Measurements from ENCODE around the gene TMEM245. TPM values are rescaled to one million over a fixed set of nuclear protein-coding genes. Genes with fewer than 3 reads are reported as not detected.
A peak's percentile ranks its signal among the peaks of the same experiment; 100 is the strongest.

The TMEM245 gene
- total and polyA plus RNA-seq, 2 of the 13 experiments (the other 11 are each of a cell fraction or from before 2014, with no cell fraction given) = 53.5 to 55.4 TPM

DNA sequence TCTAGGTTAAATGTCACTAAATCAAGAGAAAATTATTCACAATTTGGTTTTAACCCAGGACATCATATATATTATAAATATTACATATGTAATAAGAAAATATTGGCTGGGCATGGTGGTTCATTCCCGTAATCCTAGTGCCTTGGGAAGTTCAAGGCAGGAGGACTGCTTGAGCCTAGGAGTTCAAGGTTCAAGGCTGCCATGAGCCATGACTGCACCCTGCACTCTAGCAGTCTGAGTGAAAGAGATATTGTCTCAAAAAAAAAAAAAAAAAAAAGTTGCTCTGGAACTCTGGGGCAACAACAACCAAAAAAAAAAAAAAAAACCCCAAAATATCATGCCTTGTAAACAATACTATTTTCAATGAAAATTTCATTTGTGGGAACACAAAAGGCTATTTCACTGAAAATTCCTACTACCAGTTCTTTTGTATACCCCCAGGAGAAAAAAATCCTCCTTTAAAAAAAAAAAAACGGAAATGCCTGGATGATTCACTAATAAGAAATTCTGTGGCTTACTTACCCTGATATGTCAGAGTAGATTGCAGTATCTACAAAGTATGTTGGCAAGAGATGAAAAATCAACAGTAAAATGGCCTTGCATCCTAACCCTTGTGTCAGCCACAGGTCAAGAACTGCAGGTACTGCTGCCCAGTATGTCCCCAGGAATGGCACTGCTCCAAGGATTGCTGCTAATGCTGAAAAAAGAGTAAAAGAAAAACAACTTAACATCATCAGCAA is 83.9 kb downstream of the TMEM245 start (continued):
- TF ChIP-seq ZSCAN21 (CRISPR knock-in tag; IDR thresholded peaks at IDR 0.05; ENCODE audit: borderline replicate concordance) = no peak
- TF ChIP-seq MXD4 (CRISPR knock-in tag; IDR thresholded peaks at IDR 0.05) = no peak
- TF ChIP-seq MED8 (CRISPR knock-in tag; IDR thresholded peaks at IDR 0.05; ENCODE audit: insufficient replicate concordance) = no peak
- no peak for TF ChIP-seq ZNF766 (CRISPR knock-in tag; IDR thresholded peaks at IDR 0.05; ENCODE audit: borderline replicate concordance)
- TF ChIP-seq FOSL2 (CRISPR knock-in tag; IDR thresholded peaks at IDR 0.05) = peak; percentile 89
- no peak for TF ChIP-seq ZNF264 (CRISPR knock-in tag; IDR thresholded peaks at IDR 0.05)
- TF ChIP-seq, protein P1, sequence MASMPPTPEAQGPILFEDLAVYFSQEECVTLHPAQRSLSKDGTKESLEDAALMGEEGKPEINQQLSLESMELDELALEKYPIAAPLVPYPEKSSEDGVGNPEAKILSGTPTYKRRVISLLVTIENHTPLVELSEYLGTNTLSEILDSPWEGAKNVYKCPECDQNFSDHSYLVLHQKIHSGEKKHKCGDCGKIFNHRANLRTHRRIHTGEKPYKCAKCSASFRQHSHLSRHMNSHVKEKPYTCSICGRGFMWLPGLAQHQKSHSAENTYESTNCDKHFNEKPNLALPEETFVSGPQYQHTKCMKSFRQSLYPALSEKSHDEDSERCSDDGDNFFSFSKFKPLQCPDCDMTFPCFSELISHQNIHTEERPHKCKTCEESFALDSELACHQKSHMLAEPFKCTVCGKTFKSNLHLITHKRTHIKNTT (CRISPR knock-in tag; IDR thresholded peaks at IDR 0.05) = no peak
- peak; percentile 51; the same call in 1 of the 2 replicates for TF ChIP-seq NFIC (IDR thresholded peaks at IDR 0.05; ENCODE audit: low read length)
- TF ChIP-seq, protein P2, sequence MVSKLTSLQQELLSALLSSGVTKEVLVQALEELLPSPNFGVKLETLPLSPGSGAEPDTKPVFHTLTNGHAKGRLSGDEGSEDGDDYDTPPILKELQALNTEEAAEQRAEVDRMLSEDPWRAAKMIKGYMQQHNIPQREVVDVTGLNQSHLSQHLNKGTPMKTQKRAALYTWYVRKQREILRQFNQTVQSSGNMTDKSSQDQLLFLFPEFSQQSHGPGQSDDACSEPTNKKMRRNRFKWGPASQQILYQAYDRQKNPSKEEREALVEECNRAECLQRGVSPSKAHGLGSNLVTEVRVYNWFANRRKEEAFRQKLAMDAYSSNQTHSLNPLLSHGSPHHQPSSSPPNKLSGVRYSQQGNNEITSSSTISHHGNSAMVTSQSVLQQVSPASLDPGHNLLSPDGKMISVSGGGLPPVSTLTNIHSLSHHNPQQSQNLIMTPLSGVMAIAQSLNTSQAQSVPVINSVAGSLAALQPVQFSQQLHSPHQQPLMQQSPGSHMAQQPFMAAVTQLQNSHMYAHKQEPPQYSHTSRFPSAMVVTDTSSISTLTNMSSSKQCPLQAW (CRISPR knock-in tag; IDR thresholded peaks at IDR 0.05) = no peak
- peak; percentile 72 for TF ChIP-seq HNF4A (CRISPR knock-in tag; IDR thresholded peaks at IDR 0.05)
- no peak for TF ChIP-seq IRF9 (CRISPR knock-in tag; IDR thresholded peaks at IDR 0.05; ENCODE audit: borderline replicate concordance)
- TF ChIP-seq PHF21A (CRISPR knock-in tag; IDR thresholded peaks at IDR 0.05) = no peak
- TF ChIP-seq HNF4G (IDR thresholded peaks at IDR 0.05; ENCODE audit: borderline replicate concordance, low read depth, low read length) = peak; percentile 48; the same call in 1 of the 2 replicates
- TF ChIP-seq HNF4G (CRISPR knock-in tag; IDR thresholded peaks at IDR 0.05; ENCODE audit: borderline replicate concordance, low read depth) = no peak
- TF ChIP-seq BORCS8-MEF2B (CRISPR knock-in tag; IDR thresholded peaks at IDR 0.05) = no peak
- TF ChIP-seq CEBPB (IDR thresholded peaks at IDR 0.05; ENCODE audit: borderline replicate concordance, low read depth, low read length) = peak; percentile 35; the same call in 1 of the 2 replicates
- TF ChIP-seq PRMT3 (CRISPR knock-in tag; IDR thresholded peaks at IDR 0.05; ENCODE audit: borderline replicate concordance, low read depth) = no peak
- no peak for TF ChIP-seq NFE2 (CRISPR knock-in tag; IDR thresholded peaks at IDR 0.05)
- TF ChIP-seq HOXA3 (CRISPR knock-in tag; IDR thresholded peaks at IDR 0.05) = no peak
- TF ChIP-seq XBP1 (CRISPR knock-in tag; IDR thresholded peaks at IDR 0.05) = no peak
- TF ChIP-seq SMAD3 (CRISPR knock-in tag; IDR thresholded peaks at IDR 0.05) = no peak
- TF ChIP-seq ZNF34 (CRISPR knock-in tag; IDR thresholded peaks at IDR 0.05; ENCODE audit: borderline replicate concordance) = no peak
- TF ChIP-seq MBNL3 (CRISPR knock-in tag; conservative IDR thresholded peaks at IDR 0.05) = no peak
- TF ChIP-seq SKI (IDR thresholded peaks at IDR 0.05; ENCODE audit: partially characterized antibody) = peak; percentile 27
- TF ChIP-seq ATF3 (CRISPR knock-in tag; IDR thresholded peaks at IDR 0.05) = peak; percentile 50; the same call in 1 of the 2 replicates
- TF ChIP-seq MED1 (CRISPR knock-in tag; IDR thresholded peaks at IDR 0.05) = peak; percentile 40; the same call in 1 of the 2 replicates
- no peak for TF ChIP-seq GLI4 (CRISPR knock-in tag; IDR thresholded peaks at IDR 0.05; ENCODE audit: borderline replicate concordance)

Measured in HepG2 (cell line).